IPS-18c (cell line): ENCODE results near the gene MAEL.

Experiments
- H3K4me3 ChIP-seq: 2 replicates; pipeline ENCODE4 v1.7.0; 2013; ENCODE audit warnings: low read depth, mild to moderate bottlenecking, low read length, moderate library complexity; ENCODE audit not compliant: insufficient read depth
- H3K9me3 ChIP-seq: one replicate; pipeline ENCODE4 v1.6.1; 2013; ENCODE audit warnings: mild to moderate bottlenecking, low read length, moderate library complexity; ENCODE audit not compliant: control insufficient read depth, insufficient read depth

The MAEL gene

GRCh38 chr1:167066333-167067122 is 77.4 kb downstream of the MAEL start:
- H3K4me3 ChIP-seq = peak overlapping the region; percentile 34; the same call in 1 of the 2 replicates
- no peaks in the 10 kb centered on the region for H3K9me3 ChIP-seq

- Histone ChIP-seq H3K9me3 (no peaks in the 10 kb centered on the region), H3K4me3 (no peak overlapping the region)
These were observed 78.8 kb downstream of the MAEL start for GRCh38 chr1:167067904-167068303.

- Histone ChIP-seq H3K9me3 (no peaks in the 10 kb centered on the region), H3K4me3 (no peak overlapping the region)
These were observed 79.7 kb downstream of the MAEL start for GRCh38 chr1:167068761-167069160.

GRCh38 chr1:167071286-167071685 is 82.2 kb downstream of the MAEL start:
- no peaks in the 10 kb centered on the region for H3K9me3 ChIP-seq
- no peak overlapping the region for H3K4me3 ChIP-seq
